Lower leg skin (tissue), 3 donors: ENCODE results near the gene DUSP9.

Experiments used
- CTCF ChIP-seq, 3 donors: fragments of 450-650 bp; IDR thresholded peaks; one replicate each; pipeline ENCODE4 v1.5.1; 2016; ENCODE audit warnings: antibody characterized with exemption in 3 of 3, mild to moderate bottlenecking in 3 of 3, moderate library complexity in 2 of 3
- POLR2A ChIP-seq, 2 donors: fragments of 450-650 bp; IDR thresholded peaks; one replicate each; pipeline ENCODE4 v1.6.1; 2016 to 2017; ENCODE audit warnings: antibody characterized with exemption in 2 of 2, mild to moderate bottlenecking in 1 of 2, moderate library complexity in 1 of 2

- peak in 1 of 3 donors; percentile 37 for TF ChIP-seq CTCF (IDR thresholded peaks at IDR 0.05)
- TF ChIP-seq POLR2A (IDR thresholded peaks at IDR 0.05): no peak
Measured at GRCh38 chrX:153646620-153647373, at the start of gene DUSP9.
